MM.1S (cell line): Measurements from ENCODE around the gene CLOCK.
A peak's percentile ranks its signal among the peaks of the same experiment; 100 is the strongest.

Experiments used
- DNase-seq: peaks from one replicate; pipeline ENCODE4 v3.0.0-alpha.2; 2015
- H2AFZ ChIP-seq: fragments of 300-600 bp; sonication (generic); 2 replicates; pipeline ENCODE4 v1.6.0; 2016; ENCODE audit warnings: antibody characterized with exemption, low read length
- H3F3A ChIP-seq: fragments of 300-600 bp; sonication (generic); 2 replicates; pipeline ENCODE4 v1.6.1; 2016; ENCODE audit warnings: mild to moderate bottlenecking, antibody characterized with exemption, low read length, moderate library complexity, mixed read lengths; ENCODE audit not compliant: insufficient read depth
- H3K27ac ChIP-seq: fragments of 300-600 bp; sonication (generic); 2 replicates; pipeline ENCODE4 v1.5.1; 2016; ENCODE audit warnings: mild to moderate bottlenecking, low read length
- H3K27me3 ChIP-seq: fragments of 300-600 bp; sonication (generic); replicated peaks from 2 replicates; pipeline ENCODE4 v1.6.0; 2016; ENCODE audit warnings: low read length; ENCODE audit not compliant: insufficient read depth
- H3K36me3 ChIP-seq: fragments of 300-600 bp; sonication (generic); replicated peaks from 2 replicates; pipeline ENCODE4 v1.6.1; 2016; ENCODE audit warnings: mild to moderate bottlenecking, low read length, mixed read lengths; ENCODE audit not compliant: insufficient read depth
- H3K4me1 ChIP-seq: fragments of 300-600 bp; sonication (generic); 2 replicates; pipeline ENCODE4 v1.6.1; 2016; ENCODE audit warnings: low read length, mixed read lengths
- H3K4me2 ChIP-seq: fragments of 300-600 bp; sonication (generic); 2 replicates; pipeline ENCODE4 v1.6.0; 2016; ENCODE audit warnings: low read depth, low read length
- H3K4me3 ChIP-seq: fragments of 300-600 bp; sonication (generic); 2 replicates; pipeline ENCODE4 v1.5.1; 2016; ENCODE audit warnings: low read length, mixed read lengths
- H3K79me2 ChIP-seq: fragments of 300-600 bp; sonication (generic); 2 replicates; pipeline ENCODE4 v1.6.1; 2016; ENCODE audit warnings: mixed run types, low read length, mixed read lengths
- H3K9ac ChIP-seq: fragments of 300-600 bp; sonication (generic); 2 replicates; pipeline ENCODE4 v1.6.1; 2016; ENCODE audit warnings: low read length, mixed read lengths
- H3K9me2 ChIP-seq: fragments of 300-600 bp; sonication (generic); replicated peaks from 2 replicates; pipeline ENCODE4 v1.6.1; 2016; ENCODE audit warnings: mild to moderate bottlenecking, low read length, mixed read lengths; ENCODE audit not compliant: insufficient read depth
- H3K9me3 ChIP-seq: fragments of 300-600 bp; sonication (generic); replicated peaks from 2 replicates; pipeline ENCODE4 v1.6.1; 2016; ENCODE audit warnings: mild to moderate bottlenecking, low read length, mixed read lengths; ENCODE audit not compliant: insufficient read depth
- H4K20me1 ChIP-seq: fragments of 300-600 bp; sonication (generic); 2 replicates; pipeline ENCODE4 v1.6.1; 2016; ENCODE audit warnings: mild to moderate bottlenecking, low read length, moderate library complexity, mixed read lengths; ENCODE audit not compliant: insufficient read depth
- CTCF ChIP-seq: fragments of 300-600 bp; sonication (generic); IDR thresholded peaks from 2 replicates; pipeline ENCODE4 v1.5.1; 2016; ENCODE audit warnings: antibody characterized with exemption, low read length, mixed read lengths
- EZH2 ChIP-seq: fragments of 300-600 bp; sonication (generic); optimal IDR thresholded peaks from 2 replicates; pipeline ENCODE3; 2017; ENCODE audit warnings: low read depth, mild to moderate bottlenecking, antibody characterized with exemption, low read length, mixed read lengths
- EZH2phosphoT487 ChIP-seq: fragments of 300-600 bp; sonication (generic); IDR thresholded peaks from 2 replicates; pipeline ENCODE4 v1.6.1; 2018; ENCODE audit warnings: antibody characterized with exemption, low read length

The CLOCK gene

GRCh38 chr4:55545641-55546505 is 836 bp downstream of the CLOCK start:
- peaks cover 23% of the 10 kb centered on the region for H3F3A ChIP-seq
- H2AFZ ChIP-seq = peak overlapping the region; percentile 36
- DNase-seq = peak; percentile 76
- peaks cover 41% of the 10 kb centered on the region for H3K79me2 ChIP-seq
- no peaks in the 10 kb centered on the region for H3K9me3 ChIP-seq
- peaks cover 9% of the 10 kb centered on the region for H3K4me1 ChIP-seq
- peak overlapping the region; percentile 86 for H3K27ac ChIP-seq
- peak overlapping the region; percentile 69 for H3K9ac ChIP-seq
- no peaks in the 10 kb centered on the region for H3K9me2 ChIP-seq
- no peaks in the 10 kb centered on the region for H3K27me3 ChIP-seq
- no peaks in the 10 kb centered on the region for H3K36me3 ChIP-seq
- H3K4me3 ChIP-seq = peak overlapping the region; percentile 74
- TF ChIP-seq CTCF (no peak), EZH2phosphoT487 (no peak), EZH2 (no peak)
- peak overlapping the region; percentile 70; the same call in 1 of the 2 replicates for H3K4me2 ChIP-seq
- no peaks in the 10 kb centered on the region for H4K20me1 ChIP-seq

GRCh38 chr4:55545151-55545550 is 1.6 kb downstream of the CLOCK start:
- no peaks in the 10 kb centered on the region for H3K9me2 ChIP-seq
- peaks cover 9% of the 10 kb centered on the region for H3K4me1 ChIP-seq
- TF ChIP-seq CTCF (no peak), EZH2 (no peak), EZH2phosphoT487 (no peak)
- peak overlapping the region; percentile 36 for H2AFZ ChIP-seq
- H3K4me2 ChIP-seq = peak overlapping the region; percentile 70
- no peaks in the 10 kb centered on the region for H3K27me3 ChIP-seq
- no peaks in the 10 kb centered on the region for H4K20me1 ChIP-seq
- H3K9me3 ChIP-seq = no peaks in the 10 kb centered on the region
- H3F3A ChIP-seq = peaks cover 23% of the 10 kb centered on the region
- DNase-seq = no peak
- no peaks in the 10 kb centered on the region for H3K36me3 ChIP-seq
- H3K4me3 ChIP-seq = peak overlapping the region; percentile 74
- peak overlapping the region; percentile 69; the same call in 1 of the 2 replicates for H3K9ac ChIP-seq
- H3K79me2 ChIP-seq = peaks cover 47% of the 10 kb centered on the region
- H3K27ac ChIP-seq = peak overlapping the region; percentile 86; the same call in 1 of the 2 replicates

- H3K4me3 ChIP-seq = no peak overlapping the region
- DNase-seq = no peak
- H3K79me2 ChIP-seq = peaks cover 49% of the 10 kb centered on the region
- no peak overlapping the region for H3K9ac ChIP-seq
- H3K27me3 ChIP-seq = no peaks in the 10 kb centered on the region
- peaks cover 23% of the 10 kb centered on the region for H3F3A ChIP-seq
- no peaks in the 10 kb centered on the region for H3K9me3 ChIP-seq
- H3K27ac ChIP-seq = no peak overlapping the region
- no peaks in the 10 kb centered on the region for H3K36me3 ChIP-seq
- H3K4me2 ChIP-seq = no peak overlapping the region
- H3K4me1 ChIP-seq = peaks cover 9% of the 10 kb centered on the region
- no peak overlapping the region for H2AFZ ChIP-seq
- no peaks in the 10 kb centered on the region for H4K20me1 ChIP-seq
- no peak for TF ChIP-seq EZH2phosphoT487
- no peak for TF ChIP-seq EZH2
- no peak for TF ChIP-seq CTCF
- no peaks in the 10 kb centered on the region for H3K9me2 ChIP-seq
Measured at GRCh38 chr4:55543858-55544257, 2.9 kb downstream of the CLOCK start.
